PFSK-1 (cell line): ENCODE data around the gene MSI2.

ENCODE experiments used
- FOXP2 ChIP-seq: optimal IDR thresholded peaks from 2 replicates; pipeline ENCODE3; 2011; ENCODE audit warnings: borderline replicate concordance, control low read depth, inconsistent platforms; ENCODE audit not compliant: insufficient read depth; ENCODE audit errors: extremely low read length, extremely low read depth
- POLR2AphosphoS5 ChIP-seq: IDR thresholded peaks from 2 replicates; pipeline ENCODE4 v1.6.1; 2012; ENCODE audit warnings: low read depth, mild to moderate bottlenecking, control low read depth, low read length, moderate library complexity
- SIN3A ChIP-seq: IDR thresholded peaks from 2 replicates; pipeline ENCODE4 v1.6.1; 2012; ENCODE audit warnings: mild to moderate bottlenecking, low read length, moderate library complexity, borderline replicate concordance; ENCODE audit not compliant: insufficient read depth
- TAF1 ChIP-seq: IDR thresholded peaks from 2 replicates; pipeline ENCODE4 v1.6.1; 2012; ENCODE audit warnings: low read length, control low read depth, borderline replicate concordance; ENCODE audit not compliant: insufficient read depth
- TF ChIP-seq, protein P1 (sequence below), 2 experiments: IDR thresholded peaks; 2 replicates each; pipeline versions ENCODE4 v1.6.1 to v1.8.0; 2011 to 2012; ENCODE audit warnings: low read depth in 2 of 2, low read length in 2 of 2, control low read depth in 1 of 2, inconsistent platforms in 1 of 2, mild to moderate bottlenecking in 1 of 2, moderate library complexity in 1 of 2; ENCODE audit not compliant: insufficient read depth in 1 of 2

MSI2 gene

GRCh38 chr17:57536789-57537523 lies 280.6 kb downstream of the MSI2 start:
- TF ChIP-seq, protein P1, sequence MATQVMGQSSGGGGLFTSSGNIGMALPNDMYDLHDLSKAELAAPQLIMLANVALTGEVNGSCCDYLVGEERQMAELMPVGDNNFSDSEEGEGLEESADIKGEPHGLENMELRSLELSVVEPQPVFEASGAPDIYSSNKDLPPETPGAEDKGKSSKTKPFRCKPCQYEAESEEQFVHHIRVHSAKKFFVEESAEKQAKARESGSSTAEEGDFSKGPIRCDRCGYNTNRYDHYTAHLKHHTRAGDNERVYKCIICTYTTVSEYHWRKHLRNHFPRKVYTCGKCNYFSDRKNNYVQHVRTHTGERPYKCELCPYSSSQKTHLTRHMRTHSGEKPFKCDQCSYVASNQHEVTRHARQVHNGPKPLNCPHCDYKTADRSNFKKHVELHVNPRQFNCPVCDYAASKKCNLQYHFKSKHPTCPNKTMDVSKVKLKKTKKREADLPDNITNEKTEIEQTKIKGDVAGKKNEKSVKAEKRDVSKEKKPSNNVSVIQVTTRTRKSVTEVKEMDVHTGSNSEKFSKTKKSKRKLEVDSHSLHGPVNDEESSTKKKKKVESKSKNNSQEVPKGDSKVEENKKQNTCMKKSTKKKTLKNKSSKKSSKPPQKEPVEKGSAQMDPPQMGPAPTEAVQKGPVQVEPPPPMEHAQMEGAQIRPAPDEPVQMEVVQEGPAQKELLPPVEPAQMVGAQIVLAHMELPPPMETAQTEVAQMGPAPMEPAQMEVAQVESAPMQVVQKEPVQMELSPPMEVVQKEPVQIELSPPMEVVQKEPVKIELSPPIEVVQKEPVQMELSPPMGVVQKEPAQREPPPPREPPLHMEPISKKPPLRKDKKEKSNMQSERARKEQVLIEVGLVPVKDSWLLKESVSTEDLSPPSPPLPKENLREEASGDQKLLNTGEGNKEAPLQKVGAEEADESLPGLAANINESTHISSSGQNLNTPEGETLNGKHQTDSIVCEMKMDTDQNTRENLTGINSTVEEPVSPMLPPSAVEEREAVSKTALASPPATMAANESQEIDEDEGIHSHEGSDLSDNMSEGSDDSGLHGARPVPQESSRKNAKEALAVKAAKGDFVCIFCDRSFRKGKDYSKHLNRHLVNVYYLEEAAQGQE (IDR thresholded peaks at IDR 0.05; ENCODE audit: insufficient read depth in 1 of 2, low read depth in 2 of 2, low read length in 2 of 2): no peak
- TF ChIP-seq FOXP2: no peak
- no peak for TF ChIP-seq POLR2AphosphoS5
- no peak for TF ChIP-seq SIN3A
- no peak for TF ChIP-seq TAF1

GRCh38 chr17:57537524-57538410 lies 281.4 kb downstream of the MSI2 start:
- TF ChIP-seq FOXP2 (no peak), SIN3A (no peak), POLR2AphosphoS5 (no peak), TAF1 (no peak)
- TF ChIP-seq, protein P1 (IDR thresholded peaks at IDR 0.05; ENCODE audit: insufficient read depth in 1 of 2, low read depth in 2 of 2, low read length in 2 of 2): no peak

DNA sequence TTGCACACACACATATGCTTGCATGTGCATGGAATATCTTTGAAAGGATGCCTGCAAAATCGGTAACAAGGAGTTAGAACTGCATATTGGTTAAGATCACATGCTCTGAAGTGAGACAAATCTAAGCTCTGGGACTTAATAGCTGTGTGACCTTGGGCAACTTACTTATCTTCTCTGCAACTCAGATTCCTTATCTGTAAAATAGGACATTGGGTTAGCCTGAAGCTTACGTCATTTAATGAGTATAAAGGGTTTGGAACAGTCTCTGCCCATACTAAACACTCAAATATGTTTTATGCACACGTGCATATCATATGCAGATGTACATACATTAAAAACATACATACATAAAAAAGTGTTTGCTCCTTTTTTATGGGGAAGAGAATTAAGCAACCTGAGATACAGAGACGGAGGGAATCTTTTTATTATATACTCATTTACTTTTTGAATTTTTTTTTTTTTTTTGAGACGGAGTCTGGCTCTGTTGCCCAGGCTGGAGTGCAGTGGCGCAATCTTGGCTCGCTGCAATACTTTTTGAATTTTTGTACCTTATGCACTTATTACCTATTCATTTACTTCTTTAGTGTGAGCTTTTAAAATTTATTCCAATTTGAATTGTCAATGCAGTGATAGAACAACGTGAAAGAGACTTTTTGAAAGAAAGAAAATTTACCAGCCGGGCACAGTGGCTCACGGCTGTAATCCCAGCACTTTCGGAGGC lies 282.6 kb downstream of the MSI2 start:
- TF ChIP-seq TAF1: no peak
- no peak for TF ChIP-seq FOXP2
- no peak for TF ChIP-seq POLR2AphosphoS5
- no peak for TF ChIP-seq SIN3A
- TF ChIP-seq, protein P1 (IDR thresholded peaks at IDR 0.05; ENCODE audit: insufficient read depth in 1 of 2, low read depth in 2 of 2, low read length in 2 of 2): no peak

DNA sequence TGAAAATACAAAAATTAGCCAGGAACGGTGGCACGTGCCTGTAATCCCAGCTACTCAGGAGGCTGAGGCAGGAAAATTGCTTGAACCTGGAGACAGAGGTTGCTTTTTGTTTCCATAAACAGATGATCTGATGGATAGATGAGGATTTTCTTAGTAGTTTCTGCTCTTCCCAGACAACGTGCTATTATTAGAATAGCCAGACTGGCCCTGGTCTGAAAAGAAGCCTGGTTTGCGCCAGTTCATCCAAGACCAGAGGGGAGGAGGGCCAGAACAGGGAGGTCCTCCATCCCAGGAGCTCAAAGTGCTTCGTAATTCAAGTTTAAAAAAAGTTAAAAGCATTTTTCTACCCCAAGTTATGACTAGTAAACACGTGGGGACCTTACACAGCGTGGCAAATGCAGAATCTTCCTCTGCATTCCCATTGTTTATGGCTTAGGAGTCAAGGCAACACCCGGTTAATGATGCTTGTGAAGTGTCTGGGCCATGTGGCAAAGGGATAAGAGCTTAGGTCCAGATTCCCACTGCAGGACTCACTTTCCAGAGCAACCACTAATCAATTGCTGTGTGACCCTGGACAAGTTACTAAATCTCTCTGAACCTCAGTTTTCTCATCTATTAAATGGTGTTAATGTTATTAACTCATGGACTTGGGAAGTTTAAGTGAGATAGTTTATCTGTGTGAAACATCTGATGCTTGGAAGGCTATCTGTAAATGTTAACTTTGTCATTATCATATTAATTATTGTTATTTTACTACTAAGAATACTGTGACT lies 283.4 kb downstream of the MSI2 start:
- no peak for TF ChIP-seq FOXP2
- no peak for TF ChIP-seq POLR2AphosphoS5
- no peak for TF ChIP-seq SIN3A
- TF ChIP-seq, protein P1 (IDR thresholded peaks at IDR 0.05; ENCODE audit: insufficient read depth in 1 of 2, low read depth in 2 of 2, low read length in 2 of 2): no peak
- TF ChIP-seq TAF1: no peak
